ENCODE results near the gene BTBD1.
"Not testable (repeated sequence)": the region's sequence is repeated elsewhere in the genome, so short reads cannot be mapped to it uniquely, and the experiment has no call there.

Gene BTBD1

GRCh38 chr15:83094583-83094982, 27.5 kb upstream of the BTBD1 start:
- no peak for DNase-seq (ENCODE audit: low read depth in 3 of 3, low spot score in 1 of 3)

- DNase-seq (ENCODE audit: low read depth in 3 of 3, low spot score in 1 of 3), result no peak
These were observed 25.4 kb upstream of the BTBD1 start for GRCh38 chr15:83092309-83092976.

GRCh38 chr15:83091965-83092308, 24.9 kb upstream of the BTBD1 start:
- not testable (repeated sequence) for DNase-seq (ENCODE audit: low read depth in 3 of 3, low spot score in 1 of 3)

GRCh38 chr15:83090465-83090864, 23.4 kb upstream of the BTBD1 start:
- DNase-seq (ENCODE audit: low read depth in 3 of 3, low spot score in 1 of 3), result no peak

- DNase-seq (ENCODE audit: low read depth in 3 of 3, low spot score in 1 of 3), result no peak
These were observed 21.8 kb upstream of the BTBD1 start for GRCh38 chr15:83088876-83089275.

- no peak for DNase-seq (ENCODE audit: low read depth in 3 of 3, low spot score in 1 of 3)
These were observed 20.5 kb upstream of the BTBD1 start for GRCh38 chr15:83087576-83087975.

GRCh38 chr15:83085864-83086552, 19.0 kb upstream of the BTBD1 start:
- DNase-seq (ENCODE audit: low read depth in 3 of 3, low spot score in 1 of 3), result not testable (repeated sequence)

GRCh38 chr15:83085461-83085860, 18.4 kb upstream of the BTBD1 start:
- not testable (repeated sequence) for DNase-seq (ENCODE audit: low read depth in 3 of 3, low spot score in 1 of 3)

GRCh38 chr15:83082730-83083386, 15.8 kb upstream of the BTBD1 start:
- no peak for DNase-seq (ENCODE audit: low read depth in 3 of 3, low spot score in 1 of 3)

- DNase-seq (ENCODE audit: low read depth in 3 of 3, low spot score in 1 of 3), result no peak
These were observed 14.4 kb upstream of the BTBD1 start for GRCh38 chr15:83081256-83082014.

- no peak for DNase-seq (ENCODE audit: low read depth in 3 of 3, low spot score in 1 of 3)
These were observed 11.7 kb upstream of the BTBD1 start for GRCh38 chr15:83078712-83079111.

- no peak for DNase-seq (ENCODE audit: low read depth in 3 of 3, low spot score in 1 of 3)
These were observed 10.6 kb upstream of the BTBD1 start for GRCh38 chr15:83077491-83078230.

- not testable (repeated sequence) for DNase-seq (ENCODE audit: low read depth in 3 of 3, low spot score in 1 of 3)
These were observed 2.2 kb upstream of the BTBD1 start for GRCh38 chr15:83069211-83069642.

- DNase-seq (ENCODE audit: low read depth in 3 of 3, low spot score in 1 of 3), result no peak
These were observed 1.0 kb upstream of the BTBD1 start for GRCh38 chr15:83068054-83068453.

- no peak for DNase-seq (ENCODE audit: low read depth in 3 of 3, low spot score in 1 of 3)
These were observed 548 bp upstream of the BTBD1 start for GRCh38 chr15:83067638-83067962.

- no peak for DNase-seq (ENCODE audit: low read depth in 3 of 3, low spot score in 1 of 3)
These were observed 868 bp downstream of the BTBD1 start for GRCh38 chr15:83066034-83066733.

GRCh38 chr15:83065431-83065830, 1.6 kb downstream of the BTBD1 start:
- no peak for DNase-seq (ENCODE audit: low read depth in 3 of 3, low spot score in 1 of 3)

GRCh38 chr15:83064859-83065258, 2.2 kb downstream of the BTBD1 start:
- DNase-seq (ENCODE audit: low read depth in 3 of 3, low spot score in 1 of 3), result no peak

GRCh38 chr15:83063551-83063950, 3.5 kb downstream of the BTBD1 start:
- DNase-seq (ENCODE audit: low read depth in 3 of 3, low spot score in 1 of 3), result no peak

- no peak for DNase-seq (ENCODE audit: low read depth in 3 of 3, low spot score in 1 of 3)
These were observed 4.3 kb downstream of the BTBD1 start for GRCh38 chr15:83062768-83063180.
